Stimulated activated CD4-positive, alpha-beta T cell treated with anti-CD3 and anti-CD28 coated beads, TNF-alpha, amount 100 ng/mL, for 4 hours (primary cell): Measurements from ENCODE around the gene TPRA1.
"Not testable (repeated sequence)": the region's sequence is repeated elsewhere in the genome, so short reads cannot be mapped to it uniquely, and the experiment has no call there.

ENCODE experiments used
- DNase-seq, 3 experiments: peaks; one replicate each; pipeline ENCODE4 v3.0.0-alpha.2; 2020; ENCODE audit warnings: low read depth in 3 of 3

Gene TPRA1

DNA sequence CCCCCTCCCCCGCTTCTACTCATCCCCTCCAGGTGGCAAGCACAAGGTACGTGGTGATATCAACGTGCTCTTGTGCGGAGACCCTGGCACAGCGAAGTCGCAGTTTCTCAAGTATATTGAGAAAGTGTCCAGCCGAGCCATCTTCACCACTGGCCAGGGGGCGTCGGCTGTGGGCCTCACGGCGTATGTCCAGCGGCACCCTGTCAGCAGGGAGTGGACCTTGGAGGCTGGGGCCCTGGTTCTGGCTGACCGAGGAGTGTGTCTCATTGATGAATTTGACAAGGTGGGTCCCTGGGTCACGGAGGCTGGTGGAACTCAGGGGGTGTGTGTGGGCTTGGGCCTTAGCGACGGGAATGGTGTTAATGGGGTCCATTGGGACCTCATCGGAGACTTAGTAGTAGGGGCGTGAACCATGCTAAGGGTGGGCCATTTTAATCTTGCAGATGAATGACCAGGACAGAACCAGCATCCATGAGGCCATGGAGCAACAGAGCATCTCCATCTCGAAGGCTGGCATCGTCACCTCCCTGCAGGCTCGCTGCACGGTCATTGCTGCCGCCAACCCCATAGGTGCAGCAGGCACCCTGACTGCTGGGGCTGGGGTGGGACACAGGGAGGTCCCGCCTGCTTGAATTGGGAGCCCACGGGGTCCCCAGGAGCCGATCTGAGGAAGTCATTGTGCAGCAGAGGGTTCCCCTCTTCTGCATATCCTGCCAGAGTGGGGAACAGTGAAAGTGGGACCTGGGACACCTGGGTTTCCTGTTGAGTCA, 26.5 kb upstream of the TPRA1 start:
- no peak for DNase-seq

DNA sequence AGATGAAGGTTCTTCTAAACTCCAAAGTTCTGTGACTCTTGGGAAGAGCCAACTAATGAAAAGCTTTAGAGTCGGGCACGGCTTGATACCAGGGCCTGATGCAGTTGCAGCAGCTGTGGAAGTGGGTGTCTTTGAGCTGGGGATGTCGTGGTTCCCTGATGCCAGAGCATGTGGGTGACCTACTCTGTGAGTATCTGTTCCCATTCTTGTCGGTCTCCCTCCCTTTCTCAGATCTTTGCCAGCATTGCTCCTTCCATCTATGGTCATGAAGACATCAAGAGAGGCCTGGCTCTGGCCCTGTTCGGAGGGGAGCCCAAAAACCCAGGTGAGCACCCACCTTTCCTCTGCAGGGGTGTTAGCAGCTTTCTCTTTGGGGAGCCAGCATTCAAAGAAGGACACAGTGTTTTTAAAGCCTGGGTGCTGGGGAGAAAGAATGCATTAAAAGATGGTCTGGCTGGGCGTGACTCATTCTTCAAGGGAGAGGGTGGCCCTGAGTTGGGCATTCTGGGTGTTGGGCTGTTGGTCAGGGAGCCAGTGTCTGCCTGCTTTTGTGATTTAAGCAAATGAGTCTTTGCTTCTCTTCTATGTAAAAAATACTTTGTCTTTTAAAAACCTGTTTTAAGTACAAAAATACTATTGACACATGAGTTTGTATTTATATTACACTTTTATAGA, 25.2 kb upstream of the TPRA1 start:
- no peak for DNase-seq

DNA sequence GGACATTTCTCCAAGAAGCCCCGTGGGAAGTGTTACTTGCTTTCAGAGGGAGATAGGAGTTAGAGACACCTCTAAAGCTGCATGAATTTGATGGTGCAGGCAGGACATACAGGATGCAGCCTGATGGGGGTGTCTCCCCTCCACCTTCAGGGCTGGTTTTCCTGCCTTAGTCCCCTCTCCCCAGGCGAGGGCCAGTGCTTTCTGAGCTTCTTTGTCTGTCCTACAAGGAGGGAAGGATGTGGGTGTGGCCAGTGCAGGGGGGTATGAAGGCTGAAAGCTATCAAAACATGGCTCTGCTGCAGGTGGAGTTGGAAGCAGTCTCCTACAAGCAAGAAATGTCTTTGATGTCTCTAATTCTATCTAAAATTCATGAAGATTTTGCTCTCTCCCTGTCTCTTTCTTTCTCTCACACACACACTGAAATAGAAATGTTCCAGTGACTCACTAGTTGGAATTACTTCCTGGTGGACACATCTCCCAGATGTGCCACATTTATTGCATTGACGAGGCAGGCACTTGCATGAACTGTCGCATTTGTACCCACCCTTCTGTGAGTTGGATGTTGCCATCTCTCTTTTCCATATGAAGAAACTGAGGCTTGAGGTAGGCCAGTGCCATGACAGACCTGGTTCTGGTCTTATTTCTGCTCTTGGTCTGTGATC, 24.5 kb upstream of the TPRA1 start:
- DNase-seq: no peak

- DNase-seq: no peak
Measured at GRCh38 chr3:127613406-127613805, 22.9 kb upstream of the TPRA1 start.

GRCh38 chr3:127612966-127613365, 22.4 kb upstream of the TPRA1 start:
- no peak for DNase-seq

DNA sequence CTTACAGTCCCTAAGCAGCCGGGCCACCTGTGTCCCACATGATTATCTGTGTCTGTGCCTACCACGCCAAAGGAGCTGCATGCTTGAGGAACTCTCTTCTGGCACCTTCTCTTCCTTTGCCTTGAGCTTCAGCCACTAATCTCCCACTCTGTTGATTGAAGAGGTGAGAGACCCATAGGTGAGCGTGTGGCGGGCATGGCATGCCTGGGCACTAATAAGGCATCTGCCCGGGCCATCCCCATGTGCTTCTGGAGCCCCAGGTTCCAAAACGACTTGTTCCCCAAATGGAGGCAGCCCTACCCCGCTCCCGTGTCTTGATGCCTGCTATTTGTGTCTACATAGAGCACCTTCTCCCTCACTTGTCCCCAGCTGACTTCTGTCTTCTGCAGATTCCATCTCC, 20.7 kb upstream of the TPRA1 start:
- no peak for DNase-seq

GRCh38 chr3:127610105-127610504, 19.6 kb upstream of the TPRA1 start:
- DNase-seq: no peak

DNA sequence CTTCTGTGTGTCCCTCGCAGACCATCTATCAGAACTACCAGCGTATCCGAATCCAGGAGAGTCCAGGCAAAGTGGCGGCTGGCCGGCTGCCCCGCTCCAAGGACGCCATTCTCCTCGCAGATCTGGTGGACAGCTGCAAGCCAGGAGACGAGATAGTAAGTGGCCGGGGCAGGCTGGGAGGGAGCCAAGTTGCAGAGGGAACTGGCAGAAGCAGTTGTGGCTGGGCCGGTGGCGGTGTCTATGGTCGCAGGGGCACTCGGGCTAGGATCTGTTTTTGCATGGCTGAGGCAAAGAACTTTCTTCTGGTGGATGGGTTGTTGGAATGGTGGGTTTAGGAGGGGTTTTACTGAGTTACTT, 17.8 kb upstream of the TPRA1 start:
- no peak for DNase-seq

- DNase-seq: no peak
Measured at GRCh38 chr3:127607675-127608361, 17.3 kb upstream of the TPRA1 start.

GRCh38 chr3:127606981-127607595, 16.6 kb upstream of the TPRA1 start:
- DNase-seq: no peak

DNA sequence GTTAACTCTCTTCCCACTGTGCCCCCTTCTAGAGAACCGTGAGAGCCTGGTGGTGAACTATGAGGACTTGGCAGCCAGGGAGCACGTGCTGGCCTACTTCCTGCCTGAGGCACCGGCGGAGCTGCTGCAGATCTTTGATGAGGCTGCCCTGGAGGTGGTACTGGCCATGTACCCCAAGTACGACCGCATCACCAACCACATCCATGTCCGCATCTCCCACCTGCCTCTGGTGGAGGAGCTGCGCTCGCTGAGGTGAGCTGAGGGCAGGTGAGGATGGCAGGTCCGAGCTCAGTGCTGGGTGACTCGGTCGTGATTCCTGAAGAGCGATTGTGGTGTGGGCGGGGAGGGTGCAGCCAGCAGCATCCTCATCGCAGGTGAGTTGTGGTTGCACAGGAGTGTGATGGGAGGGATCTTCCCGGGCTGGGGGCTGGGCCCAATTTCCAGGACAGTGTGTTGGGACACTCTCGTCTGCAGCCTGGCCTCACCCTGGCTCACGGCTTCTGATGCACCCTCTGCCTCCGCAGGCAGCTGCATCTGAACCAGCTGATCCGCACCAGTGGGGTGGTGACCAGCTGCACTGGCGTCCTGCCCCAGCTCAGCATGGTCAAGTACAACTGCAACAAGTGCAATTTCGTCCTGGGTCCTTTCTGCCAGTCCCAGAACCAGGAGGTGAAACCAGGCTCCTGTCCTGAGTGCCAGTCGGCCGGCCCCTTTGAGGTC, 15.7 kb upstream of the TPRA1 start:
- DNase-seq: no peak

- DNase-seq: not testable (repeated sequence)
Measured at GRCh38 chr3:127605547-127605946, 15.0 kb upstream of the TPRA1 start.

- no peak for DNase-seq
Measured at GRCh38 chr3:127604546-127605165, 14.1 kb upstream of the TPRA1 start.

- no peak for DNase-seq
Measured at GRCh38 chr3:127604035-127604434, 13.5 kb upstream of the TPRA1 start.

DNA sequence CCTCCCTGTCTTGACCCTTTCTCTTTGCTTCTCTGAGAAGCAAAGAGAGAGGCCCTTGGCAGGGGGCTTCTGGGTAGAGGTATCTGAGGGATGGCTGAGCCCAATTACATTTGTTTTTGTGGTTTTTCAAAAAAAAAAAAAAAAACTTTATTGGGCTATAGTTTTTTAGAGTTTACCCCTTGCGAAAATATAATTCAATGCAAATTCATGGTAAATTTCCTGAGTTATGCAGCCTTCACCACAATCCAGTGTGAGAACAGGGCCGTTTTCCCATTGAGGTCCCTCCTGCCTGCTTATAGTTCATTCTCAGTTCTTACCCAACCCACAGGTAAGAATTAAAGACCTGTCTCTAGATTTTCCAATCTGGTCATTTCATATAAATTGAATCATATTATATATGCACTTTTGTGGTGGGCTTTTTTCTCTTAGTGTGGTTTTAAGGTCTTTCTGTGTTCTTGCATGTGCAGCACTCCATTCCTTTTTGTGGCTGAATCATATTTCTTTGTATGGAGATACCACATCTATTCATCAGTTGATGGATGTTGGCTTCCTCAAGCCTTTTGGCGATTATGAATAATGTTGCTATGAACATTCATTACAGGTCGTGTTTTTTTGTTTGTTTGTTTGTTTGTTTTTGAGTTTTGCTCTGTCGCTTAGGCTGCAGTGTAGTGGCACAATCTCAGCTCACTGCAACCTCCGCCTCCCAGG, 10.4 kb upstream of the TPRA1 start:
- DNase-seq: no peak

- no peak for DNase-seq
Measured at GRCh38 chr3:127598841-127599570, 8.5 kb upstream of the TPRA1 start.

DNA sequence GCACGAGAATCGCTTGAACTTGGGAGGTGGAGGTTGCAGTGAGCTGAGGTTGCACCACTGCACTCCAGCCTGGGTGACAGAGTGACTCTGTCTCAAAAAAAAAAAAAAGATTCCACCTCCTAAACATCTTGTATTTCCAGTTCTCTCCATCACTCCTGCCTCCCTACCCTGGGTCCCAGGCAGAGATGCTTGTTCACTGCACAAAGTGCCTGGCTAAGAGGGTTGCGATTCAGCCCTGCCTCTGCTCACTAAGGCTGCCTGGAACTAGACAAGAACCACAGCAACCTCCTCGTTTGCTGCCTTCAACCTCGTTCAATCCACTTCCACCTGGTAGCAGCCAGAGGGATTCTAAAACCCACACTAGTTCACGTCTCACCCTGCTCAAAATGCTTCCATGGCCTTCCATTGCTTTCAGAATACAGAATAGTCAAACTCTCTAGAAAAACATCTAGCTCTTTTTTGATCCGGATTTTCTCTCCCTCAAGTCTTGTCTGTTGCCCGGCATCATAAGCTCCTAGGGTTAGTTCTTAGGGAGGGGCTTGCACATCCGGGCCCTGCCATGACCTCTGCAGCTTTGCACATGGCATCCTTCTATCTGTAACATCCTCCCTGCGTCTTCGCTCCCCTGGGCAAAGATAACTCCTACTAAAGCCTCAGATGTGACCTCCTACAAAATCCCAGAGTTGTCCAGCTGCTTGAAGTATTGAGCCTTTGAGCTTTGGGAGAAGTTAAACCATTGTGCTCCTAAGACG, 6.7 kb upstream of the TPRA1 start:
- no peak for DNase-seq

GRCh38 chr3:127595303-127595702, 4.8 kb upstream of the TPRA1 start:
- no peak for DNase-seq

- no peak for DNase-seq
Measured at GRCh38 chr3:127593178-127593577, 2.6 kb upstream of the TPRA1 start.
